HG02973 (cell line): ENCODE measurements around the gene RBPJ.

ENCODE experiments used
- ATAC-seq: cut with Tn5 transposase; IDR thresholded peaks from one replicate; pipeline ENCODE4 v1.9.1; 2021; ENCODE audit warnings: moderate library complexity; ENCODE audit not compliant: unreplicated experiment

Gene RBPJ

GRCh38 chr4:26412381-26413372 is 91.9 kb downstream of the RBPJ start:
- no peak for ATAC-seq

- no peak for ATAC-seq
Measured at GRCh38 chr4:26413582-26413981, 92.8 kb downstream of the RBPJ start.

- ATAC-seq: no peak
Measured at GRCh38 chr4:26418107-26418506, 97.3 kb downstream of the RBPJ start.

GRCh38 chr4:26418850-26419249 is 98.0 kb downstream of the RBPJ start:
- no peak for ATAC-seq

- no peak for ATAC-seq
Measured at GRCh38 chr4:26420438-26420837, 99.6 kb downstream of the RBPJ start.

- no peak for ATAC-seq
Measured at GRCh38 chr4:26420913-26421312, 100.1 kb downstream of the RBPJ start.

- ATAC-seq: no peak
Measured at GRCh38 chr4:26424153-26424552, 103.3 kb downstream of the RBPJ start.

GRCh38 chr4:26424838-26425237 is 104.0 kb downstream of the RBPJ start:
- no peak for ATAC-seq

- no peak for ATAC-seq
Measured at GRCh38 chr4:26425953-26426352, 105.1 kb downstream of the RBPJ start.

GRCh38 chr4:26426892-26427291 is 106.1 kb downstream of the RBPJ start:
- ATAC-seq: no peak

- ATAC-seq: no peak
Measured at GRCh38 chr4:26429910-26430309, 109.1 kb downstream of the RBPJ start.

GRCh38 chr4:26431461-26432180 is 110.8 kb downstream of the RBPJ start:
- ATAC-seq: no peak

GRCh38 chr4:26432419-26432818 is 111.6 kb downstream of the RBPJ start:
- no peak for ATAC-seq

- no peak for ATAC-seq
Measured at GRCh38 chr4:26433556-26433955, 112.7 kb downstream of the RBPJ start.

GRCh38 chr4:26434030-26434639 is 113.3 kb downstream of the RBPJ start:
- ATAC-seq: no peak

GRCh38 chr4:26441102-26441501 is 120.3 kb downstream of the RBPJ start:
- no peak for ATAC-seq

- ATAC-seq: no peak
Measured at GRCh38 chr4:26441771-26442170, 121.0 kb downstream of the RBPJ start.

GRCh38 chr4:26447378-26447777 is 126.6 kb downstream of the RBPJ start:
- no peak for ATAC-seq

- ATAC-seq: no peak
Measured at GRCh38 chr4:26450418-26450817, 129.6 kb downstream of the RBPJ start.

GRCh38 chr4:26451597-26451996 is 130.8 kb downstream of the RBPJ start:
- ATAC-seq: no peak
